HG03432 (cell line): ENCODE measurements around the gene SERPINI1.

ENCODE experiments used
- ATAC-seq: cut with Tn5 transposase; IDR thresholded peaks from one replicate; pipeline ENCODE4 v1.9.1; 2021; ENCODE audit warnings: mild to moderate bottlenecking, moderate library complexity; ENCODE audit not compliant: unreplicated experiment

SERPINI1 gene

DNA sequence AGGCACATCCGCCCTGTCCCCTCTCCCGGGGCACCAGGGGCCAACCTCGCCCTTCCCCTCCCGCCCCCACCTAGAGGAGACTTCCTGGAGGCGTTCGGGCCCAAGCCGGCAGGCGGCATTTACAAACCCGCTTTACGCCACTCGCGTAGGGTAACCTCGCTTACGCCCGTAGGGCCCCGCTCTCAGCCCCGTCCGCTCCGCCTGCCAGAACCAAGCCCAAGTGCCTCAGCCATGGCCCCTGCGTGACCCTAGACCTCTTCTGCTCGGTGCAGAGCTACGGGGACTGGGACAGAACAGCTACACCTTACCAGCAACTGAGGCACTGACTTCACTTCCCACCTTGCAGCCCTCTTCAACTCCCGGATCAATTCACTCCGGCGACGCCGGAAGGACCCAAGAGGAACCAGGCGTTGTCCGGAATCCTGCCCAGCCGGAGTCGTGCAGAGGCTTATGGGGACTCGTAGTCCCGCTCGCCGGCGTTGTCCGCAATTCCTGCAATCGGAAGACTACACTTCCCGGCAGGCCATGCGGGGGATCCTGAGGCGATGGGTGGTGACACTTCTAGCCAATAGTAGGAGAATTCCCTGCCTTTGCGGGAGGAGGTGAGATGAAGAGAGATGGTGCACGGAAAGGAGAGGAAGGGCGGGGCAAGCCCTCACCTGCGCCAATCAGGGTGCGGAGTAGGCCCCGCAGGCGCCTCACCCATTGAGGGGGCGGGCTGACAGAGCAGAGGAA lies 856 bp upstream of the SERPINI1 start, which contains the start of gene PDCD10:
PDCD10 (minus strand) TSS at position 395 of the 735 bp plus-strand sequence. CDS start 14,735 bp downstream, outside the sequence.
- ATAC-seq, result peak; percentile 87

DNA sequence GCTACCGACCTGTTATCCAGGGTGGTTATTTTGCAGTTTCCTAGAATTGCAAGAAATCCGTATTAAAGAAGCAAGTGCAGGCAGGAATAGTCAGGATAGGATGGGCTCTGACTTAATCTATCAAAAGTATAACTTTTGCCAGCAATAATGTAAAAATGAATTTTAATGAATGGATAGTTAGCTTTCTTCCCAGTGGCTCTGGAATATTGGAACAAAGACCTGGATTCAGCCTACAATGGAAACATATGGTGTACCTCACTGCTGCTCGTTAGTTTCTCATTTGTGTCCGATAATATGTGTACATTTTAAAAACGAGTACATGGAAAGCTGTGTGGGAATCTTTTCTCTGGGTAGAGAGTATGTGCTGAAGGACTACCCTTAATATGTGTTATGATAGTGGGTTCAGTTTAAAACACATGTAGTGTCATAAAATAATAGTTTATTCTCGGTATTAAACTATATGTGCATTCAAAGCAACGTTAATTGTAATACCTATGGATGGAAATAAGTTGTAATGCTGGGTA lies 805 bp downstream of the SERPINI1 start:
- ATAC-seq, result no peak

DNA sequence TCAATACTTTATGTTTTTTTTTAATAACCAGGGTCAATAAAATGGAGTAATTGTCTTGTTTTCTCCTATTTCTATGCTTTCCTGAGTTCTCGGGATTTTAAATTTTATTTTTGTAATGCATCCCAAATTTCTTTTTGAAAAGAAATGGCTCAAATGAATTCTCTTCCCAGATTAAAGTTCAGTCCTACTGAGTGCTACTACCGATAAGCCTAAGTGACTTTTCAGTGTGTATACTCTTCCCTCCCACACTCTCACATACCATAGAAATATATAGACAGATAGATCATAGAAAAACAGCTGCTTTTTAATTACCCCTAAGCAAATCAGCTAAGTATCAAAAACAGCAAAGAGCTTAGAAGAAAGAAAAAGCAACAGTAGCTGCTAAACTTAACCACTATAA lies 1.5 kb downstream of the SERPINI1 start:
- ATAC-seq, result no peak

DNA sequence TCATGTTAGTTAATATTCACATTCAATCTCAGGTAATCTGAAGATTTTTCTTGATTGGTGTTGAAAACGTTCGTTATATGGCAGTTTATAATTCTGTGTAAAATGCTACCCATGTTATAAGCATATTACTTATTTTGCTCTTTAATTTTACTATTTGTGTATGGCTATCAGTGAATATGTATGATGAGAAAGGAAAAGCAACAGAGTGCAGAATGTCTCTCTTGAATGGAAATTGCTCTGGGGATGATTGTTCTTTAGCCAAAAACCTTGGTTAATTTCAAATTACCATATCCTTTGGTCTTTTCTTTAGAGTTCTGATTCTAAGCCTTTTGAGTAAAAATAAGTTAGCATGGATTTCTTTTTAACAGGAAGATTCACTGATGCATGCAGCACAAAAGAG lies 2.5 kb downstream of the SERPINI1 start:
- no peak for ATAC-seq

DNA sequence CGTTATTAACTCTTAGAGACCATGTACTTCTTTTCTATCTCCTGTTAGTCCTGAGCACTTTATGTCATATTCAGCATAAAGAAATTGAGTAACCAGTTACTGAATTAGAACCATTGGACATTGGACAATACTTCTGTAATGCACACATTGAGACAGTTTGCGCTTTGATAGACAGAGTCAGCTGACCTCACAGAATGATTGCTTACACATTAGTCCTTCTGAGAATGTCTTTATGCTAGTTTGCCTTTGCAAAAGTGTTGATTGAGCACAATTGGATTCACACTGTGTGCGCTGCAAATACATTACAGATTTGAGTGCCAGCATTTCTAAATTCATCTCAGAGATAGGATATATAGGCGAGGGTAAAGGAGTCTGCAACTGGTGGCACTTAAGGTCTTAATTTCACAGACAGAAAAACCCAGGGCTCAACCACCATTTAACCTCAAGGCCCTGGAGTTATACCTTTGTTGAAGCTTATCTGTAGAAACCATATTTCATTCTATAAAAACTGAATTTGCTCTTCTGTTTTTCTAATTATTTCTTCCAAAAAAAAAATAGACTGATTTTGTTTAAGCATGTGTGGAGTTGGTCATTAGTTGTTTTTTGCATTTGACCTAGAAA lies 3.8 kb downstream of the SERPINI1 start:
- no peak for ATAC-seq

DNA sequence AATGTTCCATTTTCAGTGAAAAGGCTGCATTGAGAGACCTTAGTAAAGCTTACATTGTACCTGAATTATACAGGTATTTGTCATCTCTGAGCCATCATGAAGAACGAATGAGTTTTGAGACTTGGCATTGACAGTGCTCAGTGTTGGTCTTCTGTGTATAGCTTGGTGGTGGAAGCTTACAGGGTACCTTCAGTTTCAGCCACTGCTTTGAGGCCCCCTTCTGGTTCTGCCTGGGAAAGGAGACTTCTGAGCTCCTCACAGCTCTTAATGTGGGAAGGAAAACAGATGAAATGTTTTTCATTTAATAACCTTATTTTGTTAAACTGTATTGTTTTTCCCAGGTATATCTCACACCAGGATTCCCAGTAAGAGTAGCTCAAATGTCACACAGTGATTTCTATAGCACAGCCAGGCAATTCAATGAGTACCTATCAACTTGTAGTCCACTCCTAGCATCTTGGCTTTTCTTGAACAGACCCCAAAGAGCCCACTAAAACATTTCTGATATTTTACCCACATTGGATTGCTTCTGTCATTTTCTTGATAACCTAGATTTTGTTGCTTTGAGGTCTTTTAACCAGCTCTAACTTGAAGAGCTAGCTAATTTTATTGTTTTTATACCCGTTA lies 5.6 kb downstream of the SERPINI1 start:
- ATAC-seq, result peak; percentile 96

DNA sequence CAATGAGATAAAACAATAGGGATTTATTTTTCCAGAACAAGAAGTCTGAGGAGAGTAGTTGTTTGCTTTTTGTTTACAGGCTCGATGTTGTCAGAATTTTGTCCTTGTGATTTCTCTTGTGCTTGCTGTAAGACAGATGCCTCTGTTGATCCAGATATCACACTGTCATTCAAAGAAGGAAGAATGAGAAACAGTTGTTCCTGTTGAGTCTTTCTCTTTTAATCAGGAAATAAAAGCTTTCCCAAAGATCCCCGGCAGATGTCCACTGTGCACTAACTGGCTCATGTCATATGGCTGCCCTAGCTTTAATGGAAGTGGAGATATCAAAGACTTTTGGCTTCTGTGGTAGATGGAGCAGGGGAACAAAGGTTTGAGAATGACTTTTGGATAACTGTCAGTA lies 6.8 kb downstream of the SERPINI1 start:
- no peak for ATAC-seq

DNA sequence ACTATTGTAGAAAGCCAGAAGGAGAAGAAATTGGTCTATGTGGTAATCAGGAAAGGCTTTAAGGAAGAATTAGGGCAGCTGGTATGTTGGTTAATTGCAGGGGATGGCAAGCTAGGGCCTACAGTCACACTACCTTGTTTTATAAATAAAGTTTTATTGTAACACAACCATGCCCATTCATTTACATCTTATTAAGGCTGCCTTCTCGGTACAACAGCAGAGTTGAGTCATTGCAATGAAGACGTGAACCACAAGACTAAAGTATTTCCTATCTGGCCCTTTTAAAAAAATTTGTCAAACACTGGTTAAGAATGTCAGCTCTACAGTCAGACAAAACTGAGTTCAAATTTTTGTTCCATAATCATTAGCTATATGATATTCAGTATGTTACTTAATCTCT lies 8.3 kb downstream of the SERPINI1 start:
- ATAC-seq, result no peak

DNA sequence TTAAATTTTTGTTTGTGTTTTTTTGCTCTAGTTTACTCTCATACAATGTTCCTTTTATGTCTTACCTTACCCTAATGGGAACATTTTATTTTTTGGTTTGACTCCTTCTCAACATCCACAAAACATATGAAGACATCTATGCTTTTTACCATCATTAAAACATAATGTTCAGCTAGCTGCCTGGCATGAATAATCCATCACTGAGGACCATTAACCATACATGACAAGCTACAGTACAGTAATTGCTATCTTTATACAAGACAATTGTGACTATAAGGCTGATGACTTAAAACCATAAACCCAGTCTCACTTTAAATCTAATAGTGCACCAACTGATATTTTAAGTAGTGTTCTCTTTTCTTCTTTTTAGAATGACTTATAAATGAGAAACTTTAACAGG lies 13.7 kb downstream of the SERPINI1 start:
- no peak for ATAC-seq

DNA sequence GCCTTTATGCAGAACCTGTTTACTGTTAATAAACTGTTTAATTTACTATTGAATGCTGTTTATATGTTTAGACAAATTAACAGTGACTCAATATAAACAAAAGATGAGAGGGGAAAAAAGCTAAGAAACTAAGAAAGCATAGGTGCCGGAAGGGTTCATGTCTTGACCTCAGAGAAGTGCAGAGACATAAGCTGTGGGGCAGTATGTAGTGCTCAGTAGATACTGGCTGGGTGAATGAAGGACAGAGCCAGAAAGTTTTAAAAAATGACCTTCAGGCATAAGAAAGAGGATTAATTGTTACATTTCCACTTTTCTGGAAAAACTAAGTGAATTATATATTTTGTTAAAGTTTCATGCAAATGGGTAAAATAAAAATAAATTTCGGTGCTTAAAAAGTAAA lies 14.2 kb downstream of the SERPINI1 start:
- no peak for ATAC-seq

DNA sequence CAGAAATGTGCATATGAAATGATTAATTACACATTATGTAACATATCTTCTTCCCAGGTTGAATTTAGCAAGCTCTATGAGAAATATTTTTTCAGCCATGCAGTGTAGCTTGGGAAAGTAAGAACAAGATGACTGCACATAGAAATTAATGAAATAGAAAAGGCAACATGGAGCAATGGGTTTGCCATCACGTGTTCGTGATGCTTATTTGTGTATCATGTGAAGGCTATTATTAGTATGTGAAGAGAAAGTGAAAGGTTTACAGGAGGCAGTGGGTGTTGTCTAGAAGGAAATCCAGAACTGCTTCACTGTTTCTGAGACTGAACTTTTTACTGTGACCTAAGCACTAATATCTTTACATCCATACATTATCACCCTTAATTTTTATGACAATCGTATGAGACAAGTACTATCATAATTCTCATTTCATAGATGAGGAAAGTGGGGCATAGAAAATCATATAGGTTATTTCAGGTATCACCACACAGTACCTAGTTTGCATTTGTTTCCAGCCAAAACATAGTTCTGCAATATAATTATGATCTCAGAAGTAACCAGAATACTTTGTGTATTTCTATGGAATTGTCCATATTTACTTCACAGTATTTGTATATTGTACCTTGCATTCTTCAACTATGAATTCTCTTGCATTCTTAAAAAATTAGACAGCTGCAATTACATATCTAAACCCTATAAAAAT lies 14.9 kb downstream of the SERPINI1 start:
- peak; percentile 99 for ATAC-seq

DNA sequence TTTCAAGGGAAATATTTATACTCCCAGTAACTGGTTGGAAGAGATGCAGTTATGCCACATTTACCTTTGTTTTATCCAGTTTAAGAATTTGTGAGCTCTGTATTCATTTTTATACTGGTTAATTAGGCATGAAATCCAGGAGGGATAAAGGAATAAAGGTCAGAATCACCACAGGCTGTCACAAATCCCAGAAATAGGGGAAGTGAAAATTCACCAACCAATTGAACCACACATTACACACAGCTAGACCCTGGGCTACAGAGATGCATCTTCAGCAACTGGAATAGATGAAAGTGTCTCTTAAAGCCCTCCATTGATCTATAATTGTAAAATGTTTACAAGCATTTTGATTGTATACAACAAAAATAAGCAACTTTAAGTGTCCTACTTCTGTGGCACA lies 18.5 kb downstream of the SERPINI1 start:
- peak; percentile 38 for ATAC-seq

DNA sequence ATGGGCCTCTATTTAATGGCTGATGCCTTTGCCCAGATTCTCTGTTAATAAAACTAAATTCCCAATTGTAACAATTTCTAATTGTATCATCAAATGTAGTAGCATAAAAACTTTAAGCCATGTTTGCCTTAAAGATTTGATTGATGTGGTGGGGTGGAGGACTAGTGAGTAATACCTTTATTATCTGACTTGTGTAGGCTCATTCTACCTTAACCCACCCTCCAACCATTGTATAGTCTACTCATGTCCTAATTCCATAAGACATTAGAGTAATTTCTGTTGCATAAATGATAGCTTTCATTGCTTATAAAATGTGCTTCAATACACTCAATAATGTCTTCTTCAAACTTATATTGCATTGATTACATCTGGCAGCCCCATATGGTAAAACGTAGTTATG lies 25.8 kb downstream of the SERPINI1 start:
- ATAC-seq, result no peak

DNA sequence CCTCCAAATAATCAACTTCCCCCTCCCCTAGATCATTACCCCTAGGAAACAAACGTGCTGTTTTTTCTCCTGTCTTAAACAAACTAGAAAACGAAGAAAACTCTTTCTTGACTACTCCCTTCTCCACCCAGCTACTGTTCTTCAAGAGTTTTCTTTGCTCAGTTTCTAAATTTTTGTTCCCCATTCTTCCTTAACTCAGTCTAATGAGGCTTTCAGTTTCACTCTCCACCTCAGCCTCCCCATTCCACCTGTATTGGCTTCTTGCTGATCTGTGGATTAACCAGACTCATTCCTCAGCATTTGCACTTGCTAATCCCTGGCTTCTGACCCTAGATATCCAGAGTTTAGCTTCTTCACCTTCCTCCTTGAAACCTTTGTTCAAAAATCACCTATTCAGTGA lies 26.8 kb downstream of the SERPINI1 start:
- peak; percentile 71 for ATAC-seq

DNA sequence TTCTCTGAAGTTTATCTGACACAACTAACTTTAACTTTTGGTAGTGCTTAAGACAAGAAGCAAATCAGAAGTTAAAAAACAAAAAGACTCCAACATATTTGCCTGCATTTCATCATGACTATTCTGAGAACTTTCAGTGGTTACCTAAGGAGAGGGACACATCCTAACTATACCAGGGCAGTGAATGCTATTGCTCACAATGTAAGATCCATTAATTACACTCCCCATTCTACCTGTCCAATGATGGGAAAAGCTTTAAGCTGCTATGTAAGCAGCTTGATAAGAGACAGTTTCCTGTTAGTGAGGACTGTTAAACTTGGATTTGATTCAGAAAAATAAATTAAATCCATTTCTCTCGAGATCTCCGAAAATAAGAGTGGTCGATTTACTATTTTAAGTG lies 37.5 kb downstream of the SERPINI1 start:
- peak; percentile 50 for ATAC-seq

DNA sequence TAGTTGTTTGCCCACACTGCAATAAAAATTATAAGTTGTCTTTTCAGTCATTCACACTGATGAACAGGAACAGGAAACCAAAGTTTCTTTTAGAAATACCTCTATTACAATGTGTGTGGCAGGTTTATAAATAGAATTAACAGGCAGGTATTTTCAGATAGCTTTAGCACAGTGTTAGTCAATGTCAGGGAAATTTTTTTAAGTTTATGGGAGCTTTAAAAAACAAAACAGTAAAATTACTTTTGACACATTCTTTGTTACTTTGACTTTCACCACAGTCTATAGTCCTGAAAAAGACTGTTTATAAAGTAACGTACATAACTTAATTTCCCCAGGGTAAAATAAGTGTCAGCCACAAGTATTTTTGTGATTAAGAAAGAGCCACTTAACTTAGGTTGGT lies 38.1 kb downstream of the SERPINI1 start:
- peak; percentile 91 for ATAC-seq

DNA sequence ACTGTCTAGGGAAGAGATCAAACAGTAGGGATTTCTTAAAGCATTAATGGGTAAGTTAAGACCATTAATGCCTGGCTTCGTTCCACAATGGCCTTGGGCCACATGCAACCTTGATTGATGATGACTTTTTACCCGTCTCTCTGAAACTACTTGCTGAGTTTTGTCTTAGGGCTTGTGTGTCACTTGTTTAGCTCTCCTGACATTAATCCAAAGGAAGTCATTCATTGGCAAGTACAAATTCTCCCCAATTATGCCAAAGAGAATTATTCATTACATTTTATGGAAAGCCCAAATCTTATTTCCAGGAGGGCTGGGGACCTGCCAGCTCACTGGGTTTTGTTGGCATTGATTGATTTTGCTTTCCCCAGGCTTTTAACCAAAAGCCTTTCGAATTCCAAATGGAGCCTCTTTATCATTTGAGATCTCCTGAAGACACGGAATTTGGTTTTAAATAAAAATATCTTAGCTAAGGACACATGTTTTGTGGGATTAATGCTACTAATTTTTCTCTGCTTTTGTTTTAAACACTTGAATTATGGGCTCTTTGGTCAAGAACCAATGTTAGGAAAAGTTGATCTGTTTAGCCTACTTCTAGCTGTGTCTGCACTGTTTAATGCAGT lies 40.7 kb downstream of the SERPINI1 start:
- ATAC-seq, result no peak

DNA sequence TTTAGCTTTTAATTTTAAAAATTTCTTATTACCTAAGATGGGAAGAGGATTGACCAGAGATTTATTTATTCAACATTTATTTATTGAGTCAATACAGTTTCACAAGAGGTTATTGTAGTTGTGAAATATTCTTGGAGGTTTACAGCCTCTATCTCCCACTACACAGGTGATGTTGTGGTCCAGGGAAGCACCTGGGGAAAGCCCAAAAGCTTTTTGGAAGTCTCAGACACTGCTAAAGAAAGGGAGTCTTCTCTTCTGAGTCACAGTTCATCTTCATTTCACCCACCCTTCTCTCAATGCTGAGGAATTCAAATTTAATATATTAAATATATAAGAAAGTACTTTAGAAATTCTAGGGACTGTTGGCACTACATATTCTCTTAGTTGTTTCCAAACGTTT lies 41.8 kb downstream of the SERPINI1 start:
- peak; percentile 50 for ATAC-seq

DNA sequence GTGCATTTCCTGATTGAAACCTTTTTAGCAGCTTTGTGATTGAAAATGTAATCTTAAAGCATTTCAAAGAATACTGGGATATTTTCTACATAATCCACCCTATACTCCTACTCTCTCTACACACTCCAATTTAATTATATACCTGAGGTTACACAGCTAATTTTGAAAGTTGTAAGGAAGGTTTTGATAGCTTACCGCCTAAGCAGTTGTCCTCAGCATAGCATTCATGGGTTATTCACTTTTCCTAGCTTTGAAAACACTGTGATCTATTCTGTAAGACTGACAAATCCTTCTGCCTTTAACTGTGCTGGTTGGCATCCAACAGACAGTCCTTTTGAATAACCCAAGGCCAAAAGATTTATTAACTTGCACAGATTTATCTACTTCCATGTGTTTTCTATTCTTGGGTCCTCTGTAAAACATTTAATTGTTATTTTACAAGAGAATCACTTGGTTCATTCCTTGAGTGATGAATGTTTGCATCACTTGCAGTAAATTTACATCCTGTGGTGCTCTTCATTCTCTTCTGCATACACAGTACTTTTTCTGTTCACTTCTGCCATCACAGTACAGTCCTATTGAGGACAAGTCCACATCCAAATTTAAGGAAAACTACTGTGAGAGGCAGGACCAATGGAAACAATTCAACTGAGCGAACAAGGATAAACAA lies 44.8 kb downstream of the SERPINI1 start:
- no peak for ATAC-seq

DNA sequence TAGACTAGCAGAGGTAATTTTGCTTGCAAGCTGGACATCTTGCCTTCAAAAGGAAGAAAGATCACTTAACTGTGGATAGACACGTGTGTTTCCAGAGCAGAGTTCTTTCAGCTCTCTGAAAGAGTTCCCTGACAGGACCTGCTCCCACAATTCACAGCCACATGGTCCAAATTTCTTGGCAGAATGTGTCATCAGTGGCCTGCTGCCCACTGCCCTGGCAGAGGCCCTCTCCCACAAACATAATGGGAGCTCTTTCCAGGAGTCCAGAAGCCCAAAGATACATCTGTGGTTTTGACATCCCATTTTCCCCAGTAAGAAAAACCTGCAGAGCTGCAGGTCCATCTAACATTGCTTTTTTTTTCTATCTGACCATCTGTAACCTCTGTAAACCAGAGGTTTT lies 48.3 kb downstream of the SERPINI1 start:
- no peak for ATAC-seq
